ENCODE data around the gene TRIM10. TPM values are rescaled to one million over a fixed set of nuclear protein-coding genes. Genes with fewer than 3 reads are reported as not detected.

The TRIM10 gene
- total and polyA plus RNA-seq, 2 experiments from 2014 or later = 0.31 TPM; not detected in 1

DNA sequence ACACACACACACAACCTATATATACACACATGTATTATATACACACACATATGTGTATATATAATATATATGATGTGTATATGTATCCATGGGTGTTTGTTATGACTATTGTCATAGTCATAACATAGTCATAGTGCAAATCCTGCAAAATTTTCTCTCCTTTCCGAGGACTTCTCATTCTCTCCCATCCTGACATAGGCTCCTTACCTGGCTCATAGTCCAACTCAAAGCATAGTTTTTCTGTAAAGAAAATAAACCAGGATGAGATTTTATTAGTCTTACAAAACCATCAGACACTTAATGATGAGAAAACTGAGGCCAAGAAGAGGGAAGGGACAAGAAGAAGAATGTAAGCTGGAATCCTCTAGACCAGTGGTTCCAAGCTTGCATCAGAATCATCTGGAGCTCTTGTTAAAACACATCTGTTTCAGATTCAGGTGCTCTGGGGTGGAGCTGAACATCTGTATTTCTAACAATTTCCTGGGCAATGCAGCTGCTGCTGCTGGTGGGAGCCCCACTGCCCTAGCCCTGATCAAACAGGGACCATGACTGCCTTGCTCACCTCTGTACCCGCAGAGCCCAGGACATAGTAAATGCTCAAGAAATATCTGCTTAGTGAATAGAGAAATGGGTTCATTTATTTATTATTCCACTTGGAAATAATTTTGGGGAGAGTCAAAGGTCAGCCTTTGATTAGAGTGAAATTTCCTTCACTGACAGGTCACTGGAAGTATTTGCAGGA lies 5.3 kb downstream of the TRIM10 start:
- Histone ChIP-seq H3K27me3 (ENCODE audit: insufficient read depth) (0 out of 2 replicates have a peak, but pooled peaks cover 11% of the 10 kb centered on the region), H3K4me1 (ENCODE audit: insufficient read depth) (no peaks in the 10 kb centered on the region), H2AFZ (no peak overlapping the region), H3K79me2 (replicated peaks; ENCODE audit: insufficient read depth) (no peaks in the 10 kb centered on the region), H3F3A (replicated peaks; ENCODE audit: low read depth) (no peaks in the 10 kb centered on the region), H3K27ac (ENCODE audit: low read depth) (no peak overlapping the region), H3K9me2 (ENCODE audit: insufficient read depth) (no peaks in the 10 kb centered on the region), H4K20me1 (replicated peaks; ENCODE audit: insufficient read depth) (no peaks in the 10 kb centered on the region), H3K36me3 (ENCODE audit: insufficient read depth) (no peaks in the 10 kb centered on the region), H3K4me2 (no peak overlapping the region), H3K4me3 (no peak overlapping the region)
- DNase-seq (ENCODE audit: low spot score) (no peak), ATAC-seq (no peak)
- peaks cover 6% of the 10 kb centered on the region for H3K27me3 Mint-ChIP-seq (ENCODE audit: insufficient read depth, low read depth, poor library complexity)
- no peak overlapping the region for H3K4me3 Mint-ChIP-seq
- no peaks in the 10 kb centered on the region for H3K36me3 Mint-ChIP-seq (ENCODE audit: low read depth)
- TF ChIP-seq, protein P1, sequence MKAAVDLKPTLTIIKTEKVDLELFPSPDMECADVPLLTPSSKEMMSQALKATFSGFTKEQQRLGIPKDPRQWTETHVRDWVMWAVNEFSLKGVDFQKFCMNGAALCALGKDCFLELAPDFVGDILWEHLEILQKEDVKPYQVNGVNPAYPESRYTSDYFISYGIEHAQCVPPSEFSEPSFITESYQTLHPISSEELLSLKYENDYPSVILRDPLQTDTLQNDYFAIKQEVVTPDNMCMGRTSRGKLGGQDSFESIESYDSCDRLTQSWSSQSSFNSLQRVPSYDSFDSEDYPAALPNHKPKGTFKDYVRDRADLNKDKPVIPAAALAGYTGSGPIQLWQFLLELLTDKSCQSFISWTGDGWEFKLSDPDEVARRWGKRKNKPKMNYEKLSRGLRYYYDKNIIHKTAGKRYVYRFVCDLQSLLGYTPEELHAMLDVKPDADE (IDR thresholded peaks at IDR 0.05) = no peak
- no peak for TF ChIP-seq ZNF114 (CRISPR knock-in tag; IDR thresholded peaks at IDR 0.05)
- TF ChIP-seq EZH2 (IDR thresholded peaks at IDR 0.05; ENCODE audit: low read depth, unreplicated experiment) = no peak
- no peak for TF ChIP-seq EZH2phosphoT487 (IDR thresholded peaks at IDR 0.05; ENCODE audit: unreplicated experiment)
- no peak for TF ChIP-seq REST (IDR thresholded peaks at IDR 0.05; ENCODE audit: unreplicated experiment)
- H3K9me3 Mint-ChIP-seq = no peaks in the 10 kb centered on the region
- H3K27ac Mint-ChIP-seq = no peak overlapping the region
- H3K4me1 Mint-ChIP-seq = no peaks in the 10 kb centered on the region

GRCh38 chr6:30154709-30155519 lies 6.1 kb downstream of the TRIM10 start:
- Mint-ChIP-seq H3K27me3 (ENCODE audit: insufficient read depth, low read depth, poor library complexity) (peaks cover 6% of the 10 kb centered on the region), H3K27ac (no peak overlapping the region), H3K9me3 (no peaks in the 10 kb centered on the region), H3K4me1 (no peaks in the 10 kb centered on the region), H3K36me3 (ENCODE audit: low read depth) (no peaks in the 10 kb centered on the region), H3K4me3 (no peak overlapping the region)
- H4K20me1 ChIP-seq (replicated peaks; ENCODE audit: insufficient read depth) = no peaks in the 10 kb centered on the region
- H2AFZ ChIP-seq = no peak overlapping the region
- no peaks in the 10 kb centered on the region for H3K79me2 ChIP-seq (replicated peaks; ENCODE audit: insufficient read depth)
- no peak overlapping the region for H3K27ac ChIP-seq (ENCODE audit: low read depth)
- H3K4me3 ChIP-seq = no peak overlapping the region
- no peak for DNase-seq (ENCODE audit: low spot score)
- no peak for ATAC-seq
- 0 out of 2 replicates have a peak, but pooled peaks cover 11% of the 10 kb centered on the region for H3K27me3 ChIP-seq (ENCODE audit: insufficient read depth)
- TF ChIP-seq JUNB (IDR thresholded peaks at IDR 0.05; ENCODE audit: unreplicated experiment) (no peak), NANOG (IDR thresholded peaks at IDR 0.05; ENCODE audit: borderline replicate concordance) (no peak)
- TF ChIP-seq, protein P2, sequence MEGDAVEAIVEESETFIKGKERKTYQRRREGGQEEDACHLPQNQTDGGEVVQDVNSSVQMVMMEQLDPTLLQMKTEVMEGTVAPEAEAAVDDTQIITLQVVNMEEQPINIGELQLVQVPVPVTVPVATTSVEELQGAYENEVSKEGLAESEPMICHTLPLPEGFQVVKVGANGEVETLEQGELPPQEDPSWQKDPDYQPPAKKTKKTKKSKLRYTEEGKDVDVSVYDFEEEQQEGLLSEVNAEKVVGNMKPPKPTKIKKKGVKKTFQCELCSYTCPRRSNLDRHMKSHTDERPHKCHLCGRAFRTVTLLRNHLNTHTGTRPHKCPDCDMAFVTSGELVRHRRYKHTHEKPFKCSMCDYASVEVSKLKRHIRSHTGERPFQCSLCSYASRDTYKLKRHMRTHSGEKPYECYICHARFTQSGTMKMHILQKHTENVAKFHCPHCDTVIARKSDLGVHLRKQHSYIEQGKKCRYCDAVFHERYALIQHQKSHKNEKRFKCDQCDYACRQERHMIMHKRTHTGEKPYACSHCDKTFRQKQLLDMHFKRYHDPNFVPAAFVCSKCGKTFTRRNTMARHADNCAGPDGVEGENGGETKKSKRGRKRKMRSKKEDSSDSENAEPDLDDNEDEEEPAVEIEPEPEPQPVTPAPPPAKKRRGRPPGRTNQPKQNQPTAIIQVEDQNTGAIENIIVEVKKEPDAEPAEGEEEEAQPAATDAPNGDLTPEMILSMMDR (conservative IDR thresholded peaks at IDR 0.05; ENCODE audit: low read depth in 2 of 2) = no peak
- H3K4me1 ChIP-seq (ENCODE audit: insufficient read depth) = no peaks in the 10 kb centered on the region
- H3K9me2 ChIP-seq (ENCODE audit: insufficient read depth) = no peaks in the 10 kb centered on the region
- no peak overlapping the region for H3K4me2 ChIP-seq
- H3F3A ChIP-seq (replicated peaks; ENCODE audit: low read depth) = no peaks in the 10 kb centered on the region
- H3K36me3 ChIP-seq (ENCODE audit: insufficient read depth) = no peaks in the 10 kb centered on the region

All from GM23338 (cell line).